Breast epithelium (tissue), 4 donors: ENCODE results near the gene FBLN1. TPM values are rescaled to one million over a fixed set of nuclear protein-coding genes. Genes with fewer than 3 reads are reported as not detected.

Experiments
- DNase-seq, 2 donors: peaks; one replicate each; pipeline ENCODE4 v3.0.0-alpha.2; 2019; ENCODE audit warnings: low spot score in 2 of 2
- H3K27ac ChIP-seq, 2 donors: fragments of 200-600 bp; sonication (generic) in 1 of 2; one replicate each; pipeline ENCODE4 v1.5.1; 2016 to 2019; ENCODE audit warnings: mild to moderate bottlenecking in 1 of 2
- H3K27me3 ChIP-seq, 2 donors: fragments of 200-600 bp; sonication (generic) in 1 of 2; one replicate each; pipeline versions ENCODE4 v1.5.1 to v1.6.0; 2017 to 2019; ENCODE audit warnings: control low read depth in 1 of 2, mild to moderate bottlenecking in 1 of 2
- H3K36me3 ChIP-seq: fragments of 200-600 bp; one replicate; pipeline ENCODE4 v1.5.1; 2019
- H3K4me1 ChIP-seq, 2 donors: fragments of 200-600 bp; sonication (generic); one replicate each; pipeline ENCODE4 v1.5.1; 2016 to 2019; ENCODE audit warnings: control low read depth in 1 of 2
- H3K4me3 ChIP-seq, 3 donors: fragments of 200-600 bp; sonication (generic); 1 replicate in 2 of 3; 2 replicates in 1 of 3; pipeline ENCODE4 v1.5.1; 2016 to 2019; ENCODE audit warnings: mild to moderate bottlenecking in 3 of 3, moderate library complexity in 2 of 3
- H3K9me3 ChIP-seq, 2 donors: fragments of 200-600 bp; sonication (generic) in 1 of 2; one replicate each; pipeline ENCODE4 v1.5.1; 2016 to 2019; ENCODE audit warnings: control low read depth in 1 of 2
- POLR2A ChIP-seq: fragments of 450-650 bp; IDR thresholded peaks from one replicate; pipeline ENCODE4 v1.6.1; 2016; ENCODE audit warnings: antibody characterized with exemption, mild to moderate bottlenecking, moderate library complexity
- POLR2AphosphoS5 ChIP-seq, 3 donors: sonication (generic); formaldehyde crosslinking; IDR thresholded peaks; one replicate each; pipeline ENCODE4 v1.6.1; 2017; ENCODE audit warnings: antibody characterized with exemption in 3 of 3
- intact Hi-C: fragments of 100-400 bp; cut with DNase I; formaldehyde crosslinking; loops from one replicate; pipeline ENCODE4 v1.15.1; 2023; ENCODE audit warnings: low total_unique reads
- total RNA-seq, 3 donors: library from RNA; depleted of rRNA; stranded (reverse); fragments of >200 nt; gene quantifications; one replicate each; pipeline ENCODE4 v1.1.0, GENCODE V29; 2016
- TF ChIP-seq, protein P1 (sequence below), 3 donors: fragments of 450-650 bp; IDR thresholded peaks; one replicate each; pipeline ENCODE4 v1.5.1; 2016 to 2017; ENCODE audit warnings: antibody characterized with exemption in 3 of 3, mild to moderate bottlenecking in 3 of 3, moderate library complexity in 3 of 3

The FBLN1 gene
- total RNA-seq, 3 donors from 2014 or later, result 115 to 293 (median 267) TPM

DNA sequence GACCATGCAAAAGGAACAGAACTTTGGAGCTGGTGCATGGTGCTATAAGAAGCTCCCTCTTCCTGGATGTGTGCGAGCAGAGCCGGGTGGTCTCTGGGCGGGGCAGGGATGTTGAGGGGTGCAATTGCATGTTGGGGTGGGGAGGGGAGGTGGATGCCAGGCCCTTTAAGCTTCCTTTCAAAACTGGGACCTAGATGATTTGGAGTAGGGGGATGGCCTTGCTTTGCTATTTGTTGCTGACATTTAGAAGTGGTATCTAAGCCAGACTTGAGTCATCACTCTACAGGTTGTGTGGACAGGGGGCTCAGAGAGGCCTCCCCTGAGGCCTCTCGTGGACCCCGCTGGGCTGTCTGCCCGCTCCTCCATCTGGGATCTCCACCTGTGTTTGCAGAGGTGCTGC is 24.8 kb downstream of the FBLN1 start:
- no peak for DNase-seq
- Histone ChIP-seq H3K9me3 (no peaks in the 10 kb centered on the region), H3K4me3 (no peak overlapping the region), H3K27me3 (no peaks in the 10 kb centered on the region), H3K36me3 (no peaks in the 10 kb centered on the region), H3K27ac (peak overlapping the region in 1 of 2 donors; percentile 20), H3K4me1 (no peaks in the 10 kb centered on the region)
- no peak for TF ChIP-seq POLR2AphosphoS5 (IDR thresholded peaks at IDR 0.05)
- TF ChIP-seq, protein P1, sequence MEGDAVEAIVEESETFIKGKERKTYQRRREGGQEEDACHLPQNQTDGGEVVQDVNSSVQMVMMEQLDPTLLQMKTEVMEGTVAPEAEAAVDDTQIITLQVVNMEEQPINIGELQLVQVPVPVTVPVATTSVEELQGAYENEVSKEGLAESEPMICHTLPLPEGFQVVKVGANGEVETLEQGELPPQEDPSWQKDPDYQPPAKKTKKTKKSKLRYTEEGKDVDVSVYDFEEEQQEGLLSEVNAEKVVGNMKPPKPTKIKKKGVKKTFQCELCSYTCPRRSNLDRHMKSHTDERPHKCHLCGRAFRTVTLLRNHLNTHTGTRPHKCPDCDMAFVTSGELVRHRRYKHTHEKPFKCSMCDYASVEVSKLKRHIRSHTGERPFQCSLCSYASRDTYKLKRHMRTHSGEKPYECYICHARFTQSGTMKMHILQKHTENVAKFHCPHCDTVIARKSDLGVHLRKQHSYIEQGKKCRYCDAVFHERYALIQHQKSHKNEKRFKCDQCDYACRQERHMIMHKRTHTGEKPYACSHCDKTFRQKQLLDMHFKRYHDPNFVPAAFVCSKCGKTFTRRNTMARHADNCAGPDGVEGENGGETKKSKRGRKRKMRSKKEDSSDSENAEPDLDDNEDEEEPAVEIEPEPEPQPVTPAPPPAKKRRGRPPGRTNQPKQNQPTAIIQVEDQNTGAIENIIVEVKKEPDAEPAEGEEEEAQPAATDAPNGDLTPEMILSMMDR (IDR thresholded peaks at IDR 0.05), result no peak
- no peak for TF ChIP-seq POLR2A
- intact Hi-C loops, result no loop called here

DNA sequence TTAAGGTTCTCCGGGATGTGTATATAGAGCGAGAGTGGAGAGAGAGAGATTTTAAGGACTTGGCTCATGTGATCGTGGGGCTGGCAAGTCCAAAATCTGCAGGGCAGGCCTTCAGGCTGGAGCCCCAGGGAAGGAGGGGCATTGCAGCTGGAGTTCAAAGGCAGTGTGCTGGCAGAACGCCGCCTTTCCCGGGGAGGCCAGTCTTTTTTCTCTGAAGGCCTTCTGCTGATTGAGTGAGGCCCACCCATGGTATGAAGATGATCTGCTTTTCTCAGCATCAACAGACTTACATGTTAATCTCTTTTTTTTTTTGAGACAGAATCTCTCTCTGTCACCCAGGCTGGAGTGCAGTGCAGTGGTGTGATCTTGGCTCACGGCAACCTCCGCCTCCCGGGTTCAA is 25.4 kb downstream of the FBLN1 start:
- no peaks in the 10 kb centered on the region for H3K27me3 ChIP-seq
- TF ChIP-seq POLR2AphosphoS5 (IDR thresholded peaks at IDR 0.05) (no peak), POLR2A (no peak)
- TF ChIP-seq, protein P1 (IDR thresholded peaks at IDR 0.05), result no peak
- H3K4me3 ChIP-seq, result no peak overlapping the region
- no peaks in the 10 kb centered on the region for H3K36me3 ChIP-seq
- no peak for DNase-seq
- H3K4me1 ChIP-seq, result no peaks in the 10 kb centered on the region
- intact Hi-C loops, result no loop called here
- H3K9me3 ChIP-seq, result no peaks in the 10 kb centered on the region
- H3K27ac ChIP-seq, result peak overlapping the region in 1 of 2 donors; percentile 20

- no peak overlapping the region for H3K4me3 ChIP-seq
- no peak for DNase-seq
- no peaks in the 10 kb centered on the region for H3K27me3 ChIP-seq
- TF ChIP-seq, protein P1 (IDR thresholded peaks at IDR 0.05), result no peak
- TF ChIP-seq POLR2A (no peak), POLR2AphosphoS5 (IDR thresholded peaks at IDR 0.05) (no peak)
- H3K4me1 ChIP-seq, result no peaks in the 10 kb centered on the region
- H3K9me3 ChIP-seq, result no peaks in the 10 kb centered on the region
- no peaks in the 10 kb centered on the region for H3K36me3 ChIP-seq
- intact Hi-C loops, result no loop called here
- peak overlapping the region in 1 of 2 donors; percentile 48 for H3K27ac ChIP-seq
Measured at GRCh38 chr22:45529105-45529504, 26.4 kb downstream of the FBLN1 start.

DNA sequence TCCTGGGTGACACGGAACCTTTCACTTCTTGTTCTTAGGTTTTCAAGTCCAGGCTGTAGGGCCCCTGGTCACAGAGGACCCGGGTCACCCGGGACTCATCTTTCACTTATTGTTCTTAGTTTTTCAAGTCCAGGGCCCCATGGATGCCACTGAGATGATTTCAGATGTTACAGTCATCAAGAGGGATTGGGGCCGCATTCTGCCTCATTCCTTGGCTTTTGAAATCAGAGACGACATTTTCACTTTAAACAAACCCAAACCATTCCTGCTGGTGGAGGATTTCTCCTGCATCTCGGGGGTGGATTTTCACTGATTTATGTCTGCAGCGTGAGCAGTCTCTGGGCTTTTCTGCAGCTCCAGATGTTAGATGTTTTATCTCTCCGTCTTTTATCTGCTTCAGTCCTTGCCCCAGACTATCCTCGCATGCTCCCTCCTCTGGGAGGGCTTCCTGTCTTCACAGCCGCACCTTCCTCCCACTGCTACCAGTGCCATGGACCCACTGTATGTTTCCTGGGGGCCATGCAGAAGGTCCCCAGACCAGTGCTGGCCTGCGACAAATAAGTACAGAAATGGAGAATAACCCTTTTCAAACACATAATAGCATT is 27.4 kb downstream of the FBLN1 start:
- no peaks in the 10 kb centered on the region for H3K4me1 ChIP-seq
- no peaks in the 10 kb centered on the region for H3K36me3 ChIP-seq
- no peaks in the 10 kb centered on the region for H3K9me3 ChIP-seq
- TF ChIP-seq POLR2AphosphoS5 (IDR thresholded peaks at IDR 0.05), result no peak
- TF ChIP-seq, protein P1 (IDR thresholded peaks at IDR 0.05), result no peak
- no peak for TF ChIP-seq POLR2A
- H3K27ac ChIP-seq, result peak overlapping the region in 1 of 2 donors; percentile 48
- no peak for DNase-seq
- no peaks in the 10 kb centered on the region for H3K27me3 ChIP-seq
- intact Hi-C loops, result no loop called here
- no peak overlapping the region for H3K4me3 ChIP-seq

DNA sequence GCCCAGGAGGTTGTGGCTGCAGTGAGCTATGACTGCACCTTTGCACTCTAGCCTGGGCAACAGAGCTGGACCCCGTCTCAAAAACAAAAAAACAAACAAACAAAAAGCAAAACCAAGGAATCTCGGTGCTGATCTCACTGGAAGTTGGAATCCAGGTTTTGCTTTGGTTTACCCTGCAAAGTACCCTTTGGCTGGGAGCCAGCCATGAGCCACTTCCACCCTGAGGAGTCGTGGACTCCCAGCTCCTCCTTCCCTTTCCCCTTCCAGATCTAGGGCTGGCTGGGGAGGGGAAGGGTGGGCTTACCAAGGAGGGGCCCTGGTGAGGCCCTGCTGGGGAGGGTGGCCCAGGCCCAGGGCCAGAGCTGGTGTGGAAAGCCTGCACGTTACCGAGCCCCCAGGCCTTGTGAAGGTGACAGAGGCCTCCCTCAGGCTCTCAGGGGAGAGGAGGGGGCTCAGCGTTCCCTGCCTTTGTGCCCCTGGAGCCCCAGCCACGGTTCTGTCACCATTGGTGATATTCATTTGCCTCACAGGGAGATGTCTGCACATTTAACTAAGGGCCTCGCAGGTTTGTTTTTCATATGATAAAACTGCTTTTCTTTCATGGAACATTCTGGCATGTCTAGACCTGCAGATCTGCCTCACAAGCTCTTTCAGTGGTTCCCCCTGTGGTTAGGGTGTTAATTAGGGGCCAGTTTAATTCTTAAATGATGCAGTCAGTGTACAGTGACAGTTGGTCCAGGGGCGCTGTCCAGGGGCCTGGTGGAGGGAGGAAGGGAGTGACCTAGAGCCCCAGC is 29.0 kb downstream of the FBLN1 start:
- Histone ChIP-seq H3K36me3 (no peaks in the 10 kb centered on the region), H3K9me3 (no peaks in the 10 kb centered on the region), H3K4me1 (no peaks in the 10 kb centered on the region), H3K4me3 (no peak overlapping the region), H3K27ac (peak overlapping the region; percentile 69 to 82), H3K27me3 (no peaks in the 10 kb centered on the region)
- no peak for TF ChIP-seq POLR2A
- no peak for TF ChIP-seq POLR2AphosphoS5 (IDR thresholded peaks at IDR 0.05)
- TF ChIP-seq, protein P1 (IDR thresholded peaks at IDR 0.05), result no peak
- intact Hi-C loops, result loop anchor here (2.0 kb wide), 1 partner anchor 33 kb away; no protein-coding TSS in a partner anchor
- no peak for DNase-seq
